GM12878 (cell line): Measurements from ENCODE around the gene TSSK3.

Experiments
- CTCF ChIP-seq, 3 experiments: IDR thresholded peaks in 2 of 3; conservative IDR thresholded peaks in 1 of 3; 2 replicates each; pipeline ENCODE4 v1.5.1; 2011; ENCODE audit warnings: low read depth in 3 of 3, low read length in 3 of 3, mild to moderate bottlenecking in 3 of 3, control low read depth in 2 of 3, moderate library complexity in 2 of 3, inconsistent platforms in 1 of 3, mixed read lengths in 1 of 3; ENCODE audit not compliant: control insufficient read depth in 2 of 3, insufficient read depth in 1 of 3; ENCODE audit errors: extremely low read depth in 1 of 3
- POLR2A ChIP-seq: IDR thresholded peaks from 2 replicates; pipeline ENCODE4 v1.6.1; 2011; ENCODE audit warnings: low read depth, mild to moderate bottlenecking, low read length
- ZZZ3 ChIP-seq: IDR thresholded peaks from 2 replicates; pipeline ENCODE4 v1.6.1; 2011; ENCODE audit warnings: low read depth; ENCODE audit not compliant: control insufficient read depth, insufficient read length

- TF ChIP-seq CTCF (IDR thresholded peaks at IDR 0.05 in 2 of 3, conservative IDR thresholded peaks at IDR 0.05 in 1 of 3; ENCODE audit: control insufficient read depth in 2 of 3, extremely low read depth in 1 of 3, insufficient read depth in 1 of 3, low read depth in 3 of 3, low read length in 3 of 3) (no peak), POLR2A (no peak), ZZZ3 (no peak)
Observed at GRCh38 chr1:32341186-32341757, 21.1 kb upstream of the TSSK3 start.
